Retinal pigment epithelial cell (primary cell): ENCODE data around the gene ANP32E.
A peak's percentile ranks its signal among the peaks of the same experiment; 100 is the strongest.
"Not testable (repeated sequence)": the region's sequence is repeated elsewhere in the genome, so short reads cannot be mapped to it uniquely, and the experiment has no call there.

Source experiments
- DNase-seq: peaks from one replicate; pipeline ENCODE4 v3.0.0-alpha.2; 2010; ENCODE audit warnings: low read depth
- H3K4me3 ChIP-seq: 2 replicates; pipeline ENCODE4 v1.5.1; 2011; ENCODE audit warnings: mild to moderate bottlenecking, low read length, control low read depth, moderate library complexity
- CTCF ChIP-seq: conservative IDR thresholded peaks from 2 replicates; pipeline ENCODE4 v1.5.1; 2011; ENCODE audit warnings: low read depth, low read length, control low read depth, inconsistent platforms

Gene ANP32E

GRCh38 chr1:150235294-150235851 is 539 bp downstream of the ANP32E start:
- TF ChIP-seq CTCF = no peak
- DNase-seq = no peak
- peak overlapping the region; percentile 98 for H3K4me3 ChIP-seq

GRCh38 chr1:150234566-150235293 is 1.2 kb downstream of the ANP32E start:
- TF ChIP-seq CTCF = no peak
- DNase-seq = no peak
- H3K4me3 ChIP-seq = peak overlapping the region; percentile 98

GRCh38 chr1:150234309-150234565 is 1.7 kb downstream of the ANP32E start:
- no peak for TF ChIP-seq CTCF
- peak overlapping the region; percentile 98 for H3K4me3 ChIP-seq
- DNase-seq = no peak

GRCh38 chr1:150233359-150234308 is 2.3 kb downstream of the ANP32E start:
- no peak for TF ChIP-seq CTCF
- peak overlapping the region; percentile 98 for H3K4me3 ChIP-seq
- DNase-seq = no peak

GRCh38 chr1:150232921-150233320 is 3.0 kb downstream of the ANP32E start:
- H3K4me3 ChIP-seq, DNase-seq: not testable (repeated sequence)

- not testable (repeated sequence) for H3K4me3 ChIP-seq, DNase-seq
Measured at GRCh38 chr1:150228246-150228645, 7.7 kb downstream of the ANP32E start.

- DNase-seq = no peak
- no peak overlapping the region for H3K4me3 ChIP-seq
- TF ChIP-seq CTCF = no peak
Measured at GRCh38 chr1:150227228-150227627, 8.7 kb downstream of the ANP32E start.

- H3K4me3 ChIP-seq = no peak overlapping the region
- no peak for TF ChIP-seq CTCF
- no peak for DNase-seq
Measured at GRCh38 chr1:150226486-150226885, 9.4 kb downstream of the ANP32E start.
